ENCODE data around the gene SOX14.

GRCh38 chr3:137763594-137763938, 549 bp upstream of the SOX14 start:
- no peak for TF ChIP-seq CTCF (IDR thresholded peaks at IDR 0.05)
- no peak for TF ChIP-seq POLR2AphosphoS5 (IDR thresholded peaks at IDR 0.05; ENCODE audit: low read depth, low read length)
- no peak for TF ChIP-seq TCF7L2 (IDR thresholded peaks at IDR 0.05; ENCODE audit: low read depth, low read length)
- no peak for TF ChIP-seq REST (IDR thresholded peaks at IDR 0.05; ENCODE audit: insufficient read depth in 1 of 2, low read depth in 2 of 2, low read length in 1 of 2)
